ENCODE data around the gene PARP15.
A peak's percentile ranks its signal among the peaks of the same experiment; 100 is the strongest.
"Not testable (repeated sequence)": the region's sequence is repeated elsewhere in the genome, so short reads cannot be mapped to it uniquely, and the experiment has no call there.

The PARP15 gene

DNA sequence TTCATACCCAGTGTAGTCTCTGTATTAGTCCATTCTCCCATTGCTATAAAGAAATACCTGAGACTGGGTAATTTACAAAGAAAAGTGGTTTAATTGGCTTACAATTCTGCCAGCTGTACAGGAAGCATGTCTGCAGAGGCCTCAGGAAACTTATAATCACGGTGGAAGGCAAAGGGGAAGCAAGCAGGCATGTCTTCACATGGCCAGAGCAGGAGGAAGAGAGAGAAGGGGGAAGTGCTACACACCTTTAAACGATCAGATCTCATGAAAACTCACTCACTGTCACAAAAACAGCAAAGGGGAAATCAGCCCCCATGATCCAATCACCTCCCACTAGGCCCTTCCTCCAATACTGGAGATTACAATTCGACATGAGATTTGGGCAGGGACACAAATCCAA, 96.9 kb downstream of the PARP15 start:
- DNase-seq: no peak

DNA sequence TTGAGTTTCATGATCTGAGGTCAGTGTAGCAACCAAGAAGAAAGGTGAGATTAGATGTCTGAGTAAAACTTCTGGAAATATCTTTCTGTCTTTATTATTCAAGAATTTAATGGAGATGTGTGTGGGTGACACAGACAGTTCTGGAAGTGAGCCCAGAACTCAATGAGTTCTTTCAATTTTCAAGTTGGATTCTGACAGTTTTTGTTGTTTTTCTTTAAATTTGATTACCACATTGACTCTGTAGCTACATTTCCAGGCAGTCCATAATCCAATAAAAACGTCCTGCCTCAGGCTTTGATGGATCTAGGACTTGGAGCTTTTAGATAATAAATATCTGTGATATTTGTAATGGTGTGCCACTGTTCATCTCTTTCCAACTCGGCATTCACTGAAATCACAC, 99.3 kb downstream of the PARP15 start:
- no peak for DNase-seq

DNA sequence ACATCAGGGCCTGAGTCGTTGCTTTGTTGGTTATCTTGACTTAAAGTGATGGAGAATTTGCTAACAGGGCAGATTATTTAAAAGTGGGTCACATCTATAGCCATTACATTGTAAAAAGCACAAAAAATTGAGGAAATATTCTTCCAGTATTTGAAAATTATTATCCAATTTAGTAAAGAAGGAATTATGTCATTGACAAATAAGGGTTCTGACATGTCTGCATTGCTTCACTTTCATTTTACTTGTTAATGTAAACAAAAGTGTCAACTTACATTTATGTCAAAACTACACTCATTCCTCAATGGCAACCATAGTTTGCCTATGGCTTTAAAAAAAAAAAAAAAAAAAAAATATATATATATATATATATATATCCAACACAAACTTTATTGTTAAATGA, 99.8 kb downstream of the PARP15 start:
- DNase-seq: no peak

DNA sequence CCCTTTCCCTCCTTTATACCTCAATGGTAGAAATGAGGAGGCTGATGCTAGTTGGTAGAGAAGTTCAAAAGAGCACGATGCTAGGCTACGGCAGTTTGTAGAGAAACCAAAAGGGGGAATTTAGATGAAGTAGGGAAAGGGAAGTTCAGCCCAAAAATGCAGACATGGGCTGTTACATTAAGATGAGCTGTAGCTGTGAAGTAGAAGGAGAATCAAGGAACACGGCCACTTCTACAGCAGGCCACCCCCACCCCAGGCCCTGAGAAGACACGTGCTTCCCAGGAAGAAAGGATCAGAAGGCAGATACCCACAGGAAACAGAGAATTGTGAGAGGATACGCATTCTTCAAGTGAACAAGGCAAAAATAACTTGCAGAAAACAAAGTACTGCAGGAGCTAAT, 101.1 kb downstream of the PARP15 start:
- no peak for DNase-seq

DNA sequence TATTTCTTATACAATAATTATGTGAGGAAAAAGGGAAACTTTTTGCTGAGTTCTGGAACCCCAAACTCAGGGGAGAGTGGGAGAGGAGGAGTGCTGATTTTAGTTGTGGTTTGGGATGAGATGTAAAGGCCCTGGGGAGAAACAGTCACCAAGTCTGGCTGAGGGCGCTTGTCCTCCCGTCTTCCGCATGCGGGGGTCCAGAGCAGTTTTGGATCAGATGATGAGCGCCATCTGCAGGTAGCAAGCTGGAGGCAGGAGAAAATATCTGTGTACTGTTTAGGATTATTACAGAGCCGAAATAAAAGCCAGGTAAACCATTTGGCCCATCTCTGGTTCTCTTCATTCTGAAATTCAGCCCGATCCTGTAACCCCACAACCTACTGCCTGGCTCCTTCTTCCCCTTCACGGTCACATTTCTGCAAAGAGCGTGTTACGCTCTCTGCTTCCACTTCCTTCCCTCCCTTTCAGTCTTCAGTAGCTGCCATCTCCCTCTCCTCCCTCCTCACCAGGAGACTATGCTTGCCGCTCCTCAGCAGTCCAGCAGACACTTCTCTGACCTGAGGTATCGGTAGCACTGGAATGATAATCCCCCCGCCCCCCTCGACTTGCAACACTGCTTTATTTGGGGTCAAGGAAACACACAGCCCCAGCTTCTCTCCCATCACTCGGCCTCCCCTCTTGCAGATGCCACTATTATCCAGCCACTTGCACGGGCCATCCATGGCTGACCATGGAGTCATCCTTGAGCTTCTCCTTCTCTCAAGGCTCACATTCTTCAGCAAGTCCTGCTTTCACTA, 101.8 kb downstream of the PARP15 start:
- DNase-seq: peak; percentile 64

DNA sequence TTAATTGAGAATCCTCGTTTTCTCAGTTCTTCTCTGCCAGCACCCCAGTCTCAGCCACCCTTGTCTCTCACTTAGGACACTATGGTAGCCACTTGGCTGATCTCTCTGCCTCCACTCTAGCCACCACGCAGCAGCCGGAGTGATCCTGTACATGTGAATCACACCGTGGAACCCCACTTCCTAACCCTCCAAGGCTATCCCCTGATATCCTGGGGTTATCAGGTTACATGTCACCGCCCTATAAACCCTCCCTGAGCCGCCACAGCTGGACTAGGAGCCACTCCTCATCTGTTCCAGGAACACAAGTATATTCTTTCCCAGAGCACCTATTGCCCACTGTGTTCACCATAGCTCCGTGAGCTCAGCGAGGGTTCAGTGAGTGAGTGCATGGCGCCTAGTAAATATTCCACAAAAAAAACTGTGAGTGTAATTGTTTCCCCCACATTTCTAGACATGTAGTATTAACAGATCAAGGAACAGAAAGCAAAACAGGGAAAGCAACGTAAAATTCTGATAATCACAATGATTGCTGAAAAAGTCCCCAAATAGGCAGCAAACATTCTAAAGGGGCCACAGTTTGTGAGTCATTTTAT, 102.5 kb downstream of the PARP15 start:
- peak; percentile 59 for DNase-seq

DNA sequence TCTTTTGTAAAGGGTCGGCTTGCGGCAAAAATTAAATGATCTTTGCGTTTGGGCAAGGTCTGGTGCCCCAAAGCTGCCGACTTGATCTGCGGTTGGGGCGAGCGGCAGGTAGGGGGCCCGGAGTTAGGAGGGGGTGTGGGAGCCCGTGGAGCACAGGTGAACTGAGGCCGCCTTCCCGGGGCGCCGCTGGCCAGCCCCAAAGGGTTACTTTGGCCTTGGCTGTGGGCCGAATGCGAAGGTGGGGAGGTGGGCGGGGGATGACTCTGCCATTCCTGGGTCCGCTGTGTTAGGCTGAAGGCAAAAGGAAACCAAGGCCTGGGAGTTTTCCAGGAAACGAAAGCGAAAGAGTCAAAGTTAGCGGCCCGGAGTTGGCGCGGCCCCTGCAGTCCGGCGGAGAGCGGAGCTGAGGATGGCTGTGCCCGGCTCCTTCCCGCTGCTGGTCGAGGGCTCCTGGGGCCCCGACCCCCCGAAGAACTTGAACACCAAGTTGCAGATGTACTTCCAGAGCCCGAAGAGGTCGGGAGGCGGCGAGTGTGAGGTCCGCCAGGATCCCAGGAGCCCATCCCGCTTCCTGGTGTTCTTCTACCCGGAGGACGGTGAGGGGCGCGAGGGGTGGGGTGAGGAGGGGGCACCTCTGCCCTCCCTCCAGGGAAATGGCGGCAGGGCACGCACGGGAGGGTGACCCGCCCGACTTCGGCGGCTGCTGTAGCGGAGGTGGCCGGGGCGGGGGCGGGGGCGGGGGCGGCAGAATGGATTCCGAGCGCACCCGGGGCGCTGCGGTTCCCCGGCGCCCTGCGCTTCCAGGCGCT, 103.2 kb downstream of the PARP15 start, which contains the start of gene PARP14:
Gene PARP14 (plus strand): TSS at position 365 of the 809 bp plus-strand sequence. CDS start 45 bp downstream, at position 410.
- DNase-seq: peak; percentile 24

DNA sequence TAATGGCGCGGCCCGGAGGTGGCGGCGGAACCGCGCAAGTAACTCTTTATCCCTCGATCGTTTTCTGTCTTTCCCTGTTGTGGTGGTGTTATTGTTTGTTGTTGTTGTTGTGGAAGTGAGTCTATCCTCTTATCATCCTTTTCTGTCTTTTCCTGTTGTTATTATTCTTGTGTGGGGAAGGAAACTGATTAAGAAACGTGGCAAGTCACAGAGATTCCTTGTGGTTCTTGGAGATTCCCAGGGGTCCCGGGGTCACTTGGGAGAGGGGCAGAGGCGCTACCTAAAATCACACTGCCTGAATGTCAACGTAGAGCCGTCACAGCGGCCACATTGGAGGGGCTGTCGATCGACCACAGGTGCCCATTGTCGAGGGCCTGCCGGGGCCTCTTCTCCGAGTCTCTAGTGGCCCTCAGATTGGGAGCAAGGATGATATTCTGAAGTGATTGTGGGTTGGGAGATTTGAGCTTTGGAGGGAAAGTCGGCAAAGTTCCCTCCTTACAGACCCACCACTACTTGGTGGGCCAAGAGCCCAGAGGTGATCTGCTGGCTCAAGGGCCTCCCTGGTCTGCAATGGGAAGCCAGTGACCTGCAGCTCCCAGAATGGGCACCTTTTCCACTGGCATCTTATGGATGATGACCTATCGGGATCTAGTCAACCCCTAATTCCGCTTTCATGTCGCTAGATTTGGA, 104.0 kb downstream of the PARP15 start:
- no peak for DNase-seq

DNA sequence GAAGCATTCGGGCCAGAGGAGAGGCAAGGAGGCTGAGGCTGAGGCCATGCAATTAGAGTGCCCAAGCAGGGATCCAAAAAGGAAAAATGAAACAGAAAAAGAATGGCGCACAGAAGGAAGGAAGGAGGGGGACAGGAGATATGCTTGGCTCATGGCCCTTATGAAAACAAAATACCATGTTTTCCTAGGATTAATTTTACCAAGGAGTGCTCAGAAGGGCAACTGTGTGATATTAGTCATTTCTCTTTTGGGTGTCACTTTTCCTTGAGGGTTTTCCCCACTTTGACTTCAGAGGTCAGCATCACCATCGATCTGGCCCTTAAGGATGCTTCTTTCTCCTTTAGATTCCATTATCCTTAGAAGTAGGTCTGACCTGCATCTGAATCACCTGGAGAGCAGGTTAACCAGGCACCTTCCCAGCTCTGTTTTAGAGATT, 104.5 kb downstream of the PARP15 start:
- no peak for DNase-seq

DNA sequence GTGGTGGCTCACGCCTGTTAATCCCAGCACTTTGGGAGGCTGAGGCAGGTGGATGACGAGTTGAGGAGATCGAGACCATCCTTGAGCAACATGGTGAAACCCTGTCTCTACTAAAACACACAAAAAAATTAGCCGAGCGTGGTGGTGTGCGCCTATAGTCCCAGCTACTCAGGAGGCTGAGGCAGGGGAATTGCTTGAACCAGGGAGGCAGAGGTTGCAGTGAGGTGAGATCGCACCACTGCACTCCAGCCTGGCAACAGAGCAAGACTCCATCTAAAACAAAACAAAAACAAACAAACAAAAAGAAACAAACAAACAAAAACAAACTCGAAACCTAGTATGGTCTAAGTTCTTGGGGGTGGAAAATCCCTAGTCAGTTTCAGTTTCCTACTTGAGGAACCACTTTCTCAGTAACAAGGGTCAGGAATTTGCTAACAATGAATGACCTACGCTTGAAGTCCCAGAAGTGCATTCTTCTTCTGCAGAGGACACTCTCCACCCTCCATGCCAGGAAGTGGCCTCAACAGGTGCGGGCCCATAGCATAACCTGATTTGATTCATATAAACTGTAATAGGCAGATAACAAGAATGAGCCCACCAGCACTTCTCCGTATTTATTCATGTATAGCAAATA, 105.4 kb downstream of the PARP15 start:
- not testable (repeated sequence) for DNase-seq

DNA sequence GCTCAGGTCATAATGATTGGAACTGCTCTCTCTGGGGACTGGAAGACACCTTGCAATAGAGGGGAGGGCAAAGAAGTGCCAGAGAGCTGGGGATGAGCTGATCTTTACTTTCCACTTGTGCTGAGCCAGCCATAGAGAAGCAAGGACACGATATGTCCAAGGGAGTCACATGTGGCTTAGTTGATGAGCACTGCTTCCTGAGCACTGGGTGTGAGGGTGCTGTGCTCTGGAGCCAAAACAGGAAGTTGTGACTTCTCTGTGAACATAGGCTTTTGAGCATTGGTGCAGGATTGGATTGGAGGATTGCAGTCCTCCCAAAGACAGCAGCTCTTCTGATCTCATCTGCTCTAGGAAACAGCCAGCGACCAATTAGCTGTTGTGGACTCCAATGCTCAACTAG, 109.8 kb downstream of the PARP15 start:
- no peak for DNase-seq
